Esophagus muscularis mucosa (tissue), 3 donors: ENCODE measurements around the gene GGCX.

Experiments
- POLR2AphosphoS5 ChIP-seq, 2 donors: sonication (generic); formaldehyde crosslinking; IDR thresholded peaks; one replicate each; pipeline ENCODE4 v1.6.1; 2017; ENCODE audit warnings: antibody characterized with exemption in 2 of 2
- TF ChIP-seq, protein P1 (sequence below), 3 experiments: fragments of 200-600 bp in 2 of 3; fragments of 450-650 bp in 1 of 3; sonication (generic) in 2 of 3; IDR thresholded peaks; one replicate each; pipeline ENCODE4 v1.5.1; 2017 to 2019; ENCODE audit warnings: antibody characterized with exemption in 3 of 3, mild to moderate bottlenecking in 2 of 3, moderate library complexity in 1 of 3

DNA sequence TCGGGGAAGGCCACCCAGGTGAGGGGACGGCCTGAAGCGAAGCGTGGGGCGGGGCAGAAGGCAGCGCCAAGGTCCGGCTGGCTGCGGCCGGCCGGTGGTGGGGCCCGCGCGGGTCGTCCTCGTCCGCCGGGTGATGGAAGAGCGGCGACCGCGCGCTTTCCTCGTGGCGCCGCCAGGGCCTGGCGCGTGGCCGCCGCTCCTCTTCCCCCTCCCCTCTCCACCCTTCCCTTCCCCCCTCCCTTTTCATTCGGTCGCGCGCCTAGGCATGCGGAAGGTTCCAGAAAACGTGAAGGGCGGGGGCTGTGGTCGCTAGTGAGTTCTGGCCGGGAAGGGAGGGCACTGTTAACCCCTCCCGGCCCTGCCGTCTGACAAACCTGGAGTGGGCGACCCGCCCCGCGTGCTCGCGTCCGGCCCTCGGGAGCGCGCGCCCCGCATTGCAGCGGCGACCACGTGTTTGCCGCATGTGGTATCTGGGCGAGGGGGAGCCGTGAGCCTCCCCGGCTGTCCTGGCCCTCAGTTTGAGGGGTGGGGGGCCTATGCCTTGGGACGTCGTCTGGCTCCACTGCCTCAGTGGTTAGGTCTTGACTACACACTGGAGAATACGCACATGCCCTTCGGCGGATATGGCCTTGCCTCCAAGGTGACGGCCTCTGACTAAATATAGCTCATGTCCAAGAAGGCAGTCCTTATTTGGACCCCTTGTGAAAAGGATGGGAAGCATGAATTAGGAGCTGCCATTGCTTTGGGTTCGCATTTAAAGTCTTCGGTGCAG, 21.7 kb downstream of the GGCX start:
- TF ChIP-seq, protein P1, sequence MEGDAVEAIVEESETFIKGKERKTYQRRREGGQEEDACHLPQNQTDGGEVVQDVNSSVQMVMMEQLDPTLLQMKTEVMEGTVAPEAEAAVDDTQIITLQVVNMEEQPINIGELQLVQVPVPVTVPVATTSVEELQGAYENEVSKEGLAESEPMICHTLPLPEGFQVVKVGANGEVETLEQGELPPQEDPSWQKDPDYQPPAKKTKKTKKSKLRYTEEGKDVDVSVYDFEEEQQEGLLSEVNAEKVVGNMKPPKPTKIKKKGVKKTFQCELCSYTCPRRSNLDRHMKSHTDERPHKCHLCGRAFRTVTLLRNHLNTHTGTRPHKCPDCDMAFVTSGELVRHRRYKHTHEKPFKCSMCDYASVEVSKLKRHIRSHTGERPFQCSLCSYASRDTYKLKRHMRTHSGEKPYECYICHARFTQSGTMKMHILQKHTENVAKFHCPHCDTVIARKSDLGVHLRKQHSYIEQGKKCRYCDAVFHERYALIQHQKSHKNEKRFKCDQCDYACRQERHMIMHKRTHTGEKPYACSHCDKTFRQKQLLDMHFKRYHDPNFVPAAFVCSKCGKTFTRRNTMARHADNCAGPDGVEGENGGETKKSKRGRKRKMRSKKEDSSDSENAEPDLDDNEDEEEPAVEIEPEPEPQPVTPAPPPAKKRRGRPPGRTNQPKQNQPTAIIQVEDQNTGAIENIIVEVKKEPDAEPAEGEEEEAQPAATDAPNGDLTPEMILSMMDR (IDR thresholded peaks at IDR 0.05): no peak
- peak; percentile 82 to 83 for TF ChIP-seq POLR2AphosphoS5 (IDR thresholded peaks at IDR 0.05)
